Stimulated activated CD4-positive, alpha-beta T cell treated with anti-CD3 and anti-CD28 coated beads, Interleukin-4, amount 100 ng/mL, for 48 hours (primary cell): Measurements from ENCODE around the gene N4BP2L1.

Experiments used
- DNase-seq, 2 donors: peaks; one replicate each; pipeline ENCODE4 v3.0.0-alpha.2; 2020; ENCODE audit warnings: low read depth in 2 of 2

Gene N4BP2L1

DNA sequence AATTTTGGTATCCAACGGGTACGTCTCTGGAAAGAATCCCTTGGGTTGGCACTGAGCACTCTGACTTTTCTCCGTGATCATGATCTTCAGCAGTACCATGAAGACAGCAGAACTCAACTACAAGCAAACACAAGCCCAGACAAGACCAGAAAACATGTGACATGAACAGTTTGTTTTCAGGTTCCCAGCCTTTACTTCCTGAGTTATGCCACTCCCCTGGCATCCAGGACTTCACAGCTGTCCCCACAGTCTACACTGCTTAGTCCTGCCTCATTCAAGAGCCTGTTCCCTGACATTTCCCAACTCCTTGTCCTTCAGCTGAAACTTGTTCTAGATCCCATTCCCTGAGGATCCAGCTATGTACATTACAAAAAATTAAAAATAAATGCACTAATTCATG, 4.9 kb upstream of the N4BP2L1 start:
- DNase-seq: no peak

DNA sequence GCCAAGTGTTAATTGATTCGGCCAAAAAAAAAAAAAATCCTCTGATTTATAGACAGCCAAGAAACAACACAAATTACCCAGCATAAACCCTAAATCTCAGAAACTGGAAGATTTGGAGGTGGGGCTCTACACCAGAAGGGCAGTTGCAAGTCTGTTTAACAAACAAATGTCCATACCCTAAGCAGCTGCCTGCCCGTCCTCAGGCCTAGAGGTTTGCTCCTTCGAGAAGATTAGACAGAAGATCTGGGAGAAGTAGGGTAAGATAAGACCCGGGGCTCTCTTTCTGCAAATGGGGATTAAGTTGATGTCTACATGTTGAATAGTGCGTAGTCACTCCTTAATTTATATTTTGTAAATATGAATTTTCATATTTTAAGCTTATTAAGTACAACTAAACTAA, 3.4 kb upstream of the N4BP2L1 start:
- DNase-seq: no peak

DNA sequence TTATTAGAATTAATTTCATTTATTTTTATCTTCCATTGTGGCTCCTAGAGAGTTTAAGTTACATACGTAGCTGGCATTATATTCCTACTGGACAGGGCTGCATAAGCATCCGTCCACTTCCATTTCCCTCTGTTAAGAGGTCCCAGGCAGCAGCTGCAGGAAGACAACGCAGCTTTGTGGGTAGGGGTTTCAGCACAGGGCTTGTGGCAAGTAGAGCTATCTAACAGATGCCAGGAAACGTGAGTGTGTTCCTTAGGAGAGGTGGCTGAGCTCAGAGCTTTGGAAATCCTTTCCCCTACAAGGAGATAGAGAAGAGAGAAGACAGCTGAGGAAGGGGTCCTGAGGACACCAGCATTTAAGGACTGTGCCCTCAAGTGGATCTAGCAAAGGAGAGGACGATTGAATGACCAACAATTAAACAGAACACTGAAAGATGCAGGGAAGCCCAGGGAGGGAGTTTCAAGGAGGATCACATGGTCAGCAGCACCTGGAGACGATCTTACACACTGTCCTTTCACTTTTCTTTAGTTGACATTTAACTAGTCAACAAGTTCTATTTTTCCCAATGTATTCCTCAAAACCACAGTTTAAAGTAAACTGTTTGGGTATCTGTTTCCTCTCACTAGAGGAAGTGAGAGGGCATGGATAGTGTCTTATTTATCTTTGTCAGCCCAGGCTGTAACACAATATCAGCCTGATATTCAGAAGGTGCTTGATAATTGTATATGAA, 2.3 kb upstream of the N4BP2L1 start:
- no peak for DNase-seq

DNA sequence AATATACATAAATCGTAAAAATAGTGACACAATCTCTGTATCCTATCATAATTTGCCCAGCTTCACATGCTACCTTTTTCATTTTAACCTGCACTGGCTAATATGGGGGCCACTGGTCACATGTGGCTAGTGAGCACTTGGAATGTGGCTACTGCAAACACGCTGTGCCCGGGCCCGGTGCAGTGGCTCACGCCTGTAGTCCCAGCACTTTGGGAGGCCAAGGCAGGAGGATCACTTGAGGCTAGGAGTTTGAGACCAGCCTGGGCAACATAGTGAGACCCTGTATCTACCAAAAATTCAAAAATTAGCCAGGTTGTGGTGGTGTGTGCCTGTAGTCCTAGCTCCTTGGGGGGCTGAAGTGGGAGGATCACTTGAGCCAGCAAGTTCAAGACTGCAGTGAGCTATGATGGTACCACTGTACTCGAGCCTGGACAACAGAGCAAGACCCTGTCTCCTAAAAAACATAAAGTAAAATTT, 1.5 kb upstream of the N4BP2L1 start:
- no peak for DNase-seq

DNA sequence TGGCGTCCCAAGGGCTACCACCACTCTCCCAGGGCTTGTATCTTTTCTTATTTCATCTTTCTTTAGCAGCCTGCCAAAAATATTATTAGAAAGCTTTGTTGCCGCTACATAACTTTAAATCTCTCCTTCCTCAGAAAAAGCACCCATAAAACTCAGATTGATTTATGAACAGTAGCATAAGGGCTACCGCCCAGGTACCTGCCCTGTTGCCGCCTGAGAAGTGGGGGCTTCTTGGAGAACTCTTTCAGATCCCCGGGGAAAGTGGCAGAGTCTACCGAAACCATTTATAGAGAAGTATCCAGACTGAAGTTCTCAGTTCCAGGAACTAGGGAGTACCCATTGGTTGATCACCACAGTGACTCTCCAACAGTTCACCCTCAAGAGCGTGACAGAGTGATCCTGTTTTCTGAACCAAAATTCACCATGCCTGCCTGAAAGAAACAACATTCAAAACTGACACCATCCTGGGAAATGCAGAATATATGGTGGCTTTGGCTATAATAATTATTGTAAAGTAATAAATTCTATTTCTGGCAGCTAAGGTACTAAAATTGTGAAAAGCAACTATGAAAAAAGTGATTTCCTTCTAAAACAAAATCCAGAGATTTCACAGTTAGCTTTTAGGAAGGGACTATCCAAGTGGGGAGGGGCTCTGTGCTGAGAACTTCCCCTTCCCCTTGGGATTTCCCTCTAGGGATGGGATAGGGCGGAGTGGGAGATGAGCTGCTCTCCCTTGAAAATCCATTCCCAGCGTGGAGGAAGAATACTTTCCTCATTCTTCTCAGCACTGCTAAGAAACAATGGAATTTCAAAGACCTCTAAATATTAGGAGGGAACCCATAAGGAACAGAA, 877 bp upstream of the N4BP2L1 start:
- DNase-seq: no peak

DNA sequence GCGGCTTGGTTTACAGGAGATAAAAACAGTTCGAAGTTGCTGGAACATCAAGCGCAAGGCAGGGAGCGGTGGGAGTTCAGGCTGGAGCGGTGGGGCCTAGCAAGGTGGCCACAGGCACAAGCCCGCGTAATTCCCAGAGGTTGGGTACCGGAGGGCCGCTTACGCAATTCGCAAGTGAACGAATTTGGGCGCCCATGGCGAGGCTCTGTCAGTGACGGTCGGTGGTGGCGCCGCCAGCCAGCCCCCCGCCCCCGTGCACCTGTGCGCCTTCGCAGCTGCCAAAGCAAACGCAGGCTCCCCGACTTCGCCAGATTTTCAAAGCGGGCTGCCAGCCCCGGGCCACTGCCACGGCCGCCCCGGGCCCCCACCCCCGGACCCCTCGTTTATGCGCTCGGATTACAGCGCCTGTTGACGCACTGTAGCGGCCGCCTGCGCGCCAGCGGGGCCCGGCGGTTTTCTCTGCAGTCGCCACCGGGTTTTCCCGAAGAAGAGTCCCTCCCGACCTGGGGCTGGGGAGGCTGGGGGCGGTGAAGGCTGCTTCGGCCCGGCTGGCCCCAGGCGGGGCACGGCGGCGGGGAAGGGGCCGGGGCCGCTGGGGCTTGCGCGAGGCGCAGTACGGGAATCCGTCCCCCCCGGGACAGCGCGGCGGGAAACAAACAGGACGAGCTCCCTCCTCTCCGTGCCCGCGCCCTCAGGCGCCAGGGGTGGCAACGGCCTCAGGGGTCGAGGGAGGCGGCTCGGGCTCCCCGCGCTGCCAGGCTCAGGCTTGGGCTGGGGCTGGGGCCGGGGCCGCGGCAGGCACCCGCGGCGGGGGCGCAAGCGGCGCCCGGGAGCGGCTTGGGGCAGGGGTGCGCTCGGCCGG, 709 bp downstream of the N4BP2L1 start:
- DNase-seq: peak; percentile 28 to 49

DNA sequence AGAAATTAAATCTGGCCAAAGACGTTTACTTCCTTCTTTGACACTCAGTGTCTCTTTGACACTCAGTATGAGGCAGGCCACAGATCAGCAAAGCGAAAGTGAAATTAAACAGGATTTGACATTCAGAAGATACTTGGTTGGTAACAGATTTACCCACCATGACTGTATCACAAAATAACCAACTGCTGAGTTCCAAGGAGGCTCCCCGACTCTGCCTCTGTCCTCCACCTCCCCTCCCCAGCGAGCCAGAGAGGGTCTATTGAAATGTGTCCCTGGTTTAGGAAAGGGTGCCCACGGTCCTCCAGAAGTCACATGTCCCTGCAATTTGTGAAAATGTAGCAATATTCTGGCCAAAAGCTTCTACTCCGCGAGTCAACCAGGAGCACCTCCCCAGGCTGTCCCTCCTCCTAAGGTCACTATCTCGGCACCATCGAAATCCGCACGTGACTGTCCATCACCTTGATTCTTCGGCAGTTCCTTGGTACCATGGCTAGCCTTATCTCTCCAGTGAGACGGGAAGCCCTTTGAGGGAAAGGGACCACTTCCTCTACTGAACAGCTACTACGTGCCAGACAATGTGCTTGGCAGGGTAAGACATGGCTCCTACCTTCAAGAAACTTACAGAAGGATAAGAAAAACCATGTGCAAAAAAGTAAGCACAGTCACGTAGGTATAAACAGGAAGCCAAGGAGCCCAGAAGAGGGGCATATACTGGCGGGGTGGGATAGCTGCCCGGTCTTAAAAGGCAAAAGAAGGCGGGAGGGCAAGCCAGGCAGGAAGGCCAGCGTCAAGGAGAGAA, 1.5 kb downstream of the N4BP2L1 start:
- peak; percentile 6 to 16 for DNase-seq

DNA sequence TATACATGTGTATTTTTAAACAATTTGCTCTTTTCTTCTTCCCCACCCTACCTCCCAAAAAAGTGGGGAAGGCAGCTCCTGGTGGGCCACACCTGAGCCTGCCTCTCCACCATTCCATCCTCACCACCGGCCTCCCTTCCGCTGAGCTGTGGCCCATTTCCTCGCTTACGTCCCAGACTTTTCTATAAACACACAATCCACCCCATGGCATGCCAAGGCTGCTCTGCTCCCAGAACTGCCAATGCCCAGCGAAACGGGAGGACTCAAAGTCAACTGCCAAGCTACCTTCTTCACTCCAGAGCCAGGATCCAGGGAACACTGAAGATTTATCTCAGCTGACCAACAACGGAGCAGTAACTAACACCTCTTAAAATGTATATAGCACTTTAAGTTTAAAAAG, 2.8 kb downstream of the N4BP2L1 start:
- DNase-seq: no peak

DNA sequence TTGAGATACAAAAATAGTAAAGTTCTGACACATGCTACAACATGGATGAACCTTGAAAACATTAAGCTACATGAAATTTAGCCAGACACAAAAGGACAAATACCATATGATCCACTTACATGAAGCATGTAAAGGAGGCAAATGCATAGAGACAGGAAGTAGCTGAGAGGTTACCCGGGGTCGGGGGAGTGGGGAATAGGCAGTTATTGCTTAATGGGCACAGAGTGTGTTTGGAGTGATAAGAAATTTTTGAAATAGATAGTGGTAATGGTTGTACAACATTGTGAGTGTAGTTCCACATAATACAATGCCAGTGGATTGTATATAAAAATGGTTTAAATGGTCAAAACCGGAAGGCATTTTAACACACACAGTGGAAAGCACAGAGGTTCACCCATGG, 4.3 kb downstream of the N4BP2L1 start:
- DNase-seq: no peak

DNA sequence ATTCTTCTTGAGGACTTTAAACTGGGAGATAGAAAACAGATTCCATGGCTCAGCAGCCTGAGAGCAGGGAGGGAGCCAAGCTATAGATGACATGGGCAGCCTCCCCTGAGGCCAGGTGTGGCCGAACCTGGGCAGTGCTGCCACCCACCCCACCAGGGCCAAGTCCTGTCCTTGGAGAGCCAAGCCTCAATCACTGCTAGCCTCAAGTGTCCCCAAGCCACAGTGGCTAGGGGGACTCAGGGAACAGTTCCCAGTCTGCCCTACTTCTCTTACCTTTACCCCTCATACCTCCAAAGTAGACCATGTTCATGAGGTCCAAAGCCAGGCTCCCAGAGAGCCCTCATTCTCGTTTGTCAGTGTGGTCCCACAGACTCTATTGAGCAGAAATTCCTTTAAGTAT, 8.1 kb downstream of the N4BP2L1 start:
- no peak for DNase-seq

DNA sequence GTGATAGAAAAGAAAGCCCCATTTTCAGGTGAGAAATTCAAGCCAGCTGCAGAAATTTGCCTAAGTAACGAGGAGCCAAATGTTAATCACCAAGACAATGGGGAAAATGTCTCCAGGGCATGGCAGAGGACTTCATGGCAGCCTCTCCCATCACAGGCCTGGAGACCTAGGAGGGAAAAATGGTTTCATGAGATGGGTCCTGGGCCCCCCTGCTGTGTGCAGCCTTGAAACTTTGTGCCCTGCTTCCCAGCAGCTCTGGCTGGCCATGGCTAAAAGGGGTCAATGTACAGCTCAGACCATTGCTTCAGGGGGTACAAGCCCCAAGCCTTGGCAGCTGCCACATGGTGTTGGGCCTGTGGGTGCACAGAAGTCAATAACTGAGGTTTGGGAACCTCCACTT, 9.9 kb downstream of the N4BP2L1 start:
- DNase-seq: no peak

DNA sequence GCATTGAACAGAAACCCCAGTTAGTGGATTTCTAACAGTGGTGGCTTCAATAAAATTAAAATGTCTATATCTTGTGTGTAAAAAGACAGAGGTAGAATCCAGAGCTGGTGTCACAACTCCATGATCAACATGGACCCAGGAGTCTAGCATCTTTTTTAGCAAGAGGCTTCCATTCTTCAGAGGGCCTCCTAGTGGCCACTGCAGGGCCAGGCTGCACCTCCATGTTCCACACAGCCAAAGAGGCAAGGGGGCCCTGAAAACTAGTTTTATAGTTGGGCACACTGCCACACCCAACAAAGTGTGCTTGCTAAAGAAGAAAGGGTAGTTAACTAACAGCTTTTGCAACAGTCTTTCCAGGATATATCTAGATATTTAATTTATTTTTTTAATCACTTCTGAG, 12.9 kb downstream of the N4BP2L1 start:
- DNase-seq: no peak

DNA sequence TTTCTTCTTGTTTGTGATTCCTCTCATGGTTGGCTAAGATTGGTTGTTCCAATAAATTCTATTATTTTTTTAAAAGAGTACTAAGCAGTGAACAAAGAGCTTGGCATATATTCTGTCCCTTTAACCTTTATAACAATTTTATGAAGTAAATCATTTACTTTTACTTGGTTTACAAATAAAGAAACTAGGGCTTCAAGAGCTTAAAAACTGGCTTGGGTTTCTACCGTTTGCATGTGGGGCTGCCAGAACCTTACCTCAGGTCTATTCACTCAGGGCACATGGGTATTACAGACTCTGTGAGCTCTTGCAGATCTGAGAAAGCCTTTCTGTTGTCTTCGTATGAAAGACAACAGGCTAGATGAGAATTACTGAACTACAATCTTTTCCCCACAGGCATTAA, 13.3 kb downstream of the N4BP2L1 start:
- DNase-seq: no peak

DNA sequence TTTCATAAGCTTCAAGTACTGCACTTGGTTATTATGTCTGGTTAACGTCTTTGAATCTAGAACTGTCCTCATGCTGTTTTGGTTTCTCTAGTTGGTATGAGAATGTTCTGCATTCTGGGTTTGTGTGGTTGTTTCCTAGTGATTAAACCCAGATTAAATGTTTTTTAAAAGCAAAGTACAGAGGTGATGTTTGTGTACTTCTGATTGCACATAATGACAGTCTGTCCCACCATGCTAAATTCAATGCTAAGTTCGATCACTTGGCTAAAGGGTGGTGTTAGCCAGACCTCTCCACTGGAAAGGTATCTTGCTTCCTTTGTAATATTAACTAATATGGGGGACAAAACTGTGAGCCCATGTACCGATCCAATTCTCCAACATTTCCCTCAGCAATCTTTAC, 14.6 kb downstream of the N4BP2L1 start:
- no peak for DNase-seq

DNA sequence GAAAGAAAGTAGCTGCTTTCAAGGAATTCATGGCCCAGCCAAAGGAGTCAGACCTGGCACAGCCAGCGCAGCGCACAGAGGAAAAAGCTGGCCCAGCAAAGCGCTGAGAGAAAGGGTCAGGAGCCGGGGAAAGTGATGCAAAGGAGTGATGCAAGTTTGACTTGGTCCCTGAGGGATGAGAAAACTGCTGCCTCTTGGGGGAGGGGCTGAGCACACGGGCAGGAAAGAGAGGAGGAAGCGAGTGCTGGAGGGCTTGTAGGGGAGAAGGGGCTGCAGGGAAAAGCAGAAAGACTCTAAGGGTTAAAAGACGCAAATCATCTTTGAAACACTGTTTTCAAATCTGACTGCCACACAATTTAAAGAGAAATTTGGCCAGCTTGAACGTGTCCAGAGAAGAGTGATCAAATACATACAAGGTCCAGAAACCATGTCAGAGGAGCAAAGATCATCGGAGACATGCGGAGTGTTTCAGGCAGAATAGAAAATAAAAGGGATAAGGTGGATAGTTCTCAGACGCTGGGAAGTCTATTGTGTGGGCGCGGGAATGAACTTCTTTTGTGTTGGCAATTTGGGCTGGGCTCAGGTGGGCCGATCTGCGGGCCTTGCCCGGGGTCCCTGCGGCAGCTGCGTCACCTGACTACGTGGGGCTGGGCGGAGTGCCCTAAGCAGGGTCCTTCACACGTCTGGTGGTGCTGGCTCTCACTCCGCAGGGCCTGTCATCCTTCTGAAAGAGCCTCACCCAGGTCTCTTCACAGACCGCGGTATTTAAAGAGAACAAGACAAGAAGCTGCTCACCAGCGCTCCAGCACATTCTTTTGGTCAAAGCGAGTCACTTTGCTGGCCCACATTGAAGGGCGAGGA, 18.1 kb downstream of the N4BP2L1 start:
- DNase-seq: no peak

DNA sequence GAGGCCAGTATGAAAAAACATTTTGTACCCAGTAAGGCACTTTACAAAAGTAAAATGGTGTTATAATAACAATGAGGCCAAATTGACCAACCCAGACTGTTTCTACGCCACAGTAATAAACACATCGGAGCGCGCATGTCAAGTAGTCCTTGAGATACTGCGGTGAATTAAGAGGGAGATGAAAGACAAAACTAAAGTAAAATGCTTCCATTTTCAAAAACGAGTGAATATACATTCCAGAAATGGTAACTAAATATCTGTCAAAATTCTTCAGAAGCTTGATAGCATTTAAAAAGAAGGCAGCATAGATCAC, 19.0 kb downstream of the N4BP2L1 start:
- no peak for DNase-seq

DNA sequence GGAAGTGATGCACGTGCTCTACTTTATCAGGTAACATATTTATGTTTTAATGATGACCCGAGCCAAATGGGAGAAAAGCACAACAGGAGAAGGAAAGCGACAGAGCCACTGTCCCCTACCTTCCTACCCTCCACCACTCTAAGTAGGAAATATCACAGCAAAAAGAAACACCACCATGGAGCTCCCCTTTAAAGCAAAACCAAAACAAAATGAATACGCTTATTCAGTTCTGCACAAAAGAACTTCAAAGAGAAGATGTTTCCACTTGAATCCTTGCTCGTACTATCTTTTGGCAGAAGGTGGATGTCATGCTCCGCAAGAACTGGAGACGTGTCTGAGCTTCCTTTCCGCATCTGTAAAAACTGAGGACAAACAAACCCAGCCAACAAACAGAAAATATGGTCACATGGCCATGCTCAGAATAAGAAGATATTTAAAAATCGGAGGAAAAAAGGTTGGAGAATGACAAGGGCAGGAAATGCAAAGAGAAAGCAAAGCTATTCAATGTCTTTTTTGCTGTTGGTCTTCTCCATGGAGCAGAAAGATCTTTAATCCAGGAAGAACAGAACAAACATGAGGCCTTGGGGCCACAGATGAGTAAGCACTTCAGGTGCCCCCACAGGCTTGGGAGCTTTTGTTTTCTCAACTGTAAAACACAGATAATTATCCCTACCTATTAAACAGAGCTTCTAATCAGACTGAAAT, 19.5 kb downstream of the N4BP2L1 start:
- no peak for DNase-seq

DNA sequence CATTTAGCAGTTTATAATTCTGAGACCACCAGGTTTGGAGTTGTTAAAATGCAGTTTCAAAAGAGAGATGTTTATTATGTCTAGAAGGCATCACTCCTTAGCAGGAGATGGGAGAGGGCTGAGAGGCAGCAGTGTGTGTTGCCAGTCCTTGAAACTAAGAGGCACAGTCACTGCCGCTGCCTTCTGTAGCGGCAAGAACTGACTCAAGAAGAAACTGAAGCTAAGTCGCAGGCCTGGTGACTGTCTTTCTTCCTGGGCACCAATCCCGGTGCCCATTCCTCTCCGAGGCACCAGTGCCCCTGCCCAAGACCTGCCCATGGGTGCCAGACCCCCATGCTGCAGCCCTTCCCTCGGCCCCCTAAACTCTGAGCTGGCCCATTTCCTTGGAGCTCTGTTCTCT, 20.1 kb downstream of the N4BP2L1 start:
- DNase-seq: no peak

DNA sequence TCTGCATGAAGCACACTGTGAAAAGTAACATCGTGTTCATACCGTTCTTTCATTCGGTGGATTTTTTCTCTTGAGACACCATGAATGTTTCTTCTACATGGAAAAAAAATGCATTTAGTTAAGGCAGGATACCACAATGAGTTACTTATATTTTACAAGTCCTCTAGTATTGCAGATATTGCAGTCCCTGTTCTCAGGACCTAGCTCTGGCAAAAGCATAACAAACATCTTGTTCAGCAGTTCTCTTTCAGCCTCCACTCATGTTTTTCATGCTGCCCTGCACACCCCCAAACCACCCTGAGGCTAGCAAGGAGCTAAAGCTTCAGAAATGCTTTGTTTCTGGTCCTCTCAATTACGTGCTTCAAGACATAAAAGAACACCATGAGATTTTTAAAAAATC, 24.8 kb downstream of the N4BP2L1 start:
- no peak for DNase-seq

DNA sequence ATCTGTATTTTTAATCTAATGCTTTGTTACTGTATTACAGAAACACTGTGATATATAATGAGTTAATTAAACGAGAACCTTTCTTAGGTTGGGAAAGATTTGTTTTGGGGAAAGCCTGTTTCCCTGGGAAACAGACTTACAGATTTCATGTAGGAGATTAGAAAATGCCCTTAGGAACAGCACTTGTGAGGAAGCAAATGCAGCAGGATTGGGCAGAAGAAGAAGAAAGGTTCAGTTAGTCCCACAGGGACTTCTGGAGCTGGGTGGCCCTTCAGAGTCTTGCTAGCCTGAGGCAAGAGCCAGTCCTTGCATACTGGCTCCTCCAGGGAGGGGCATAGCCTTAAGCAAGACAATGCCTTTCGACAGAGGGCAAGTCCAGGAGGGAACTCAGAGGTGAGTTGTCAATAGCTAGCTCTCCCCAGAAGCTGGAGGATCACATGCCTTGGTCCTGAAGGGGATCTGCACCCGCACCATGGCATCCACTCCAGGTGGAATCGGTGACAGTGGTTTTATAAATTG, 36.8 kb downstream of the N4BP2L1 start:
- no peak for DNase-seq
